Endothelial cell of umbilical vein (primary cell): Measurements from ENCODE around the gene TRIM37. TPM values are rescaled to one million over a fixed set of nuclear protein-coding genes. Genes with fewer than 3 reads are reported as not detected.

Source experiments
- BruUV-seq: library from RNA; stranded (reverse); fragments of 400-500 nt; replicated peaks from 2 replicates; lab custom pipeline; 2021; lab: Mats Ljungman, UMichigan
- CTCF ChIA-PET: fragments of 300-600, 350-600 bp; sonication (Branson Sonifier 250); formaldehyde crosslinking; loops from one replicate; lab custom pipeline; 2021; ENCODE audit warnings: antibody characterized with exemption, inconsistent platforms; lab: Charles Lee
- POLR2A ChIA-PET: fragments of 300-600, 350-600 bp; sonication (Branson Sonifier 250); formaldehyde crosslinking; loops from one replicate; lab custom pipeline; 2021; ENCODE audit warnings: antibody characterized with exemption, inconsistent platforms; lab: Charles Lee
- DNase-seq: peaks from one replicate; pipeline ENCODE4 v3.0.0-alpha.2; 2011; ENCODE audit warnings: low read depth, low spot score
- FAIRE-seq: peaks from 2 replicates; lab custom pipeline; 2011; peaks lifted over from hg19 to GRCh38; lab: Jason Lieb, UNC
- H2AFZ ChIP-seq: 2 replicates; pipeline ENCODE4 v1.6.0; 2012; ENCODE audit warnings: low read depth, low read length, control low read depth, inconsistent platforms
- H3K27ac ChIP-seq: 2 replicates; pipeline ENCODE4 v1.5.1; 2011; ENCODE audit warnings: low read depth, mild to moderate bottlenecking, control low read depth, low read length, moderate library complexity; ENCODE audit not compliant: insufficient read depth
- H3K27me3 ChIP-seq, 2 experiments: 2 replicates each; pipeline versions ENCODE4 v1.6.0 to v1.6.1; 2011; ENCODE audit warnings: low read length in 2 of 2, mixed read lengths in 1 of 2; ENCODE audit not compliant: control insufficient read depth in 2 of 2, insufficient read depth in 2 of 2
- H3K36me3 ChIP-seq, 2 experiments: 2 replicates in 1 of 2; 3 replicates in 1 of 2; pipeline ENCODE4 v1.5.1; 2011; ENCODE audit warnings: low read length in 2 of 2, mild to moderate bottlenecking in 1 of 2, moderate library complexity in 1 of 2; ENCODE audit not compliant: control insufficient read depth in 2 of 2, insufficient read depth in 2 of 2; ENCODE audit errors: extremely low read depth in 1 of 2
- H3K4me1 ChIP-seq: 3 replicates; pipeline ENCODE4 v1.5.1; 2011; ENCODE audit warnings: mild to moderate bottlenecking, low read length; ENCODE audit not compliant: control insufficient read depth, insufficient read depth; ENCODE audit errors: extremely low read depth
- H3K4me2 ChIP-seq: 2 replicates; pipeline ENCODE4 v1.6.1; 2011; ENCODE audit warnings: low read length, control low read depth, mixed read lengths; ENCODE audit not compliant: insufficient read depth
- H3K4me3 ChIP-seq, 3 experiments: fragments of 200-600 bp in 1 of 3; sonication (generic), shearing (Covaris generic) in 1 of 3; replicated peaks in 1 of 3; 2 replicates each; pipeline ENCODE4 v1.5.1; 2011 to 2016; ENCODE audit warnings: control low read depth in 3 of 3, low read length in 3 of 3, mild to moderate bottlenecking in 2 of 3, inconsistent platforms in 1 of 3, low read depth in 1 of 3, moderate library complexity in 1 of 3; ENCODE audit not compliant: insufficient read depth in 1 of 3
- H3K79me2 ChIP-seq: 2 replicates; pipeline ENCODE4 v1.6.0; 2012; ENCODE audit warnings: low read length, inconsistent platforms; ENCODE audit not compliant: control insufficient read depth, insufficient read depth
- H3K9ac ChIP-seq: replicated peaks from 2 replicates; pipeline ENCODE3; 2011; ENCODE audit warnings: low read length, control low read depth; ENCODE audit not compliant: insufficient read depth; ENCODE audit errors: extremely low read depth
- H3K9me1 ChIP-seq: replicated peaks from 3 replicates; pipeline ENCODE4 v1.6.0; 2011; ENCODE audit warnings: mild to moderate bottlenecking, low read length; ENCODE audit not compliant: control insufficient read depth, insufficient read depth; ENCODE audit errors: extremely low read depth
- H3K9me3 ChIP-seq: replicated peaks from 2 replicates; pipeline ENCODE4 v1.5.1; 2012; ENCODE audit warnings: low read length, inconsistent platforms; ENCODE audit not compliant: control insufficient read depth, insufficient read depth
- H4K20me1 ChIP-seq: replicated peaks from 2 replicates; pipeline ENCODE3; 2011; ENCODE audit warnings: mild to moderate bottlenecking, low read length; ENCODE audit not compliant: control insufficient read depth, insufficient read depth; ENCODE audit errors: extremely low read depth
- CTCF ChIP-seq, 2 donors: IDR thresholded peaks; 1 replicate in 1 of 2; 2 replicates in 1 of 2; pipeline ENCODE4 v1.5.1; 2011; ENCODE audit warnings: low read length in 2 of 2, mild to moderate bottlenecking in 2 of 2, moderate library complexity in 2 of 2, control low read depth in 1 of 2, inconsistent platforms in 1 of 2, low read depth in 1 of 2; ENCODE audit not compliant: insufficient read depth in 1 of 2; ENCODE audit errors: extremely low read depth in 1 of 2
- EZH2 ChIP-seq: IDR thresholded peaks from 2 replicates; pipeline ENCODE4 v1.6.1; 2012; ENCODE audit warnings: borderline replicate concordance, low read depth, mild to moderate bottlenecking, moderate library complexity, low read length, inconsistent platforms; ENCODE audit not compliant: severe bottlenecking
- FOS ChIP-seq: IDR thresholded peaks from 2 replicates; pipeline ENCODE4 v1.6.1; 2011; ENCODE audit warnings: mild to moderate bottlenecking, low read length, moderate library complexity, borderline replicate concordance; ENCODE audit not compliant: insufficient read depth
- GATA2 ChIP-seq: IDR thresholded peaks from 2 replicates; pipeline ENCODE4 v1.7.0; 2011; ENCODE audit warnings: low read depth, mild to moderate bottlenecking, moderate library complexity, mixed read lengths, low read length; ENCODE audit not compliant: insufficient read length, insufficient read depth
- JUN ChIP-seq: IDR thresholded peaks from 2 replicates; pipeline ENCODE4 v1.6.1; 2011; ENCODE audit warnings: borderline replicate concordance, low read depth; ENCODE audit not compliant: insufficient read length, insufficient read depth
- MAX ChIP-seq: IDR thresholded peaks from 2 replicates; pipeline ENCODE4 v1.6.1; 2011; ENCODE audit not compliant: insufficient read depth, insufficient read length
- MYC ChIP-seq: IDR thresholded peaks from one replicate; pipeline ENCODE4 v1.6.1; 2011; ENCODE audit warnings: mild to moderate bottlenecking, low read depth, low read length
- POLR2A ChIP-seq: IDR thresholded peaks from 2 replicates; pipeline ENCODE4 v1.6.1; 2012; ENCODE audit warnings: low read depth, mild to moderate bottlenecking, control low read depth, low read length
- POLR2AphosphoS5 ChIP-seq: IDR thresholded peaks from 2 replicates; pipeline ENCODE4 v1.6.1; 2012; ENCODE audit warnings: low read depth, mild to moderate bottlenecking, control low read depth, low read length, moderate library complexity; ENCODE audit not compliant: insufficient read depth
- dilution Hi-C: fragments of 300-500 bp; cut with MboI; formaldehyde crosslinking; loops from one replicate; pipeline ENCODE4 v1.15.0; 2019; ENCODE audit warnings: low sequenced_read_pairs; ENCODE audit not compliant: extremely low pct_ligation_motif_present
- intact Hi-C: fragments of 100-400 bp; cut with micrococcal nuclease; formaldehyde crosslinking; loops from one replicate; pipeline ENCODE4 v1.10.0; 2022
- polyA plus RNA-seq, 4 experiments: library from polyadenylated mRNA; depleted of rRNA in 3 of 4; stranded (reverse) in 3 of 4; unstranded in 1 of 4; fragments of >200 nt; gene quantifications; 2 replicates each; pipeline versions ENCODE4 v1.2.1 to v1.2.3, GENCODE V29; 2011 to 2012; ENCODE audit warnings: missing spikeins in 1 of 4
- total RNA-seq: library from RNA; stranded (reverse); gene quantifications from 2 replicates; pipeline ENCODE4 v1.2.3, GENCODE V29; 2021

Gene TRIM37
- total and polyA plus RNA-seq, 2 donors (not counting 3 experiments of a cell fraction or from before 2014, with no cell fraction given) = 18.8 to 41.9 TPM

GRCh38 chr17:59067340-59067739 lies 39.3 kb downstream of the TRIM37 start:
- dilution Hi-C loops (no loop called here), intact Hi-C loops (no loop called here)
- no peak overlapping the region for H3K9ac ChIP-seq
- H3K4me2 ChIP-seq = no peak overlapping the region
- H3K9me3 ChIP-seq = no peaks in the 10 kb centered on the region
- no peak overlapping the region for H3K4me3 ChIP-seq
- H3K27me3 ChIP-seq = no peaks in the 10 kb centered on the region
- no peaks in the 10 kb centered on the region for H3K9me1 ChIP-seq
- H4K20me1 ChIP-seq = no peaks in the 10 kb centered on the region
- H3K79me2 ChIP-seq = no peaks in the 10 kb centered on the region
- no peak overlapping the region for H3K27ac ChIP-seq
- H2AFZ ChIP-seq = no peak overlapping the region
- DNase-seq (no peak), FAIRE-seq (no peak)
- H3K36me3 ChIP-seq = peaks cover 14 to 16% of the 10 kb centered on the region in 2 experiments
- TF ChIP-seq POLR2A (no peak), FOS (no peak), POLR2AphosphoS5 (no peak), GATA2 (no peak), CTCF (IDR thresholded peaks at IDR 0.05; ENCODE audit: extremely low read depth in 1 of 2, insufficient read depth in 1 of 2, low read depth in 1 of 2, low read length in 2 of 2) (no peak), EZH2 (no peak), JUN (no peak), MYC (no peak), MAX (no peak)
- CTCF ChIA-PET = no interaction called here
- no peaks in the 10 kb centered on the region for H3K4me1 ChIP-seq
- POLR2A ChIA-PET = no interaction called here
- no TSS peak for BruUV-seq
